ENCODE data around the gene MYRF. TPM values are rescaled to one million over a fixed set of nuclear protein-coding genes. Genes with fewer than 3 reads are reported as not detected.

Gene MYRF
- total and polyA plus RNA-seq, 2 of the 4 experiments (the other 2 are of a cell fraction): 1.6 to 10.7 TPM

- Histone ChIP-seq H3K4ac (ENCODE audit: low read depth, low read length) (no peak overlapping the region), H2BK120ac (ENCODE audit: low read depth, low read length) (no peak overlapping the region), H4K91ac (ENCODE audit: insufficient read depth, low read depth, low read length) (no peak overlapping the region), H3K27ac (ENCODE audit: insufficient read depth, low read length) (no peak overlapping the region), H3K79me1 (ENCODE audit: low read depth in 1 of 2, low read length in 2 of 2) (peaks cover 4 to 14% of the 10 kb centered on the region in 2 experiments; a peak in 2 of 4 replicates), H2BK15ac (ENCODE audit: low read depth, low read length) (no peak overlapping the region), H2AFZ (replicated peaks; ENCODE audit: low read length, poor library complexity) (no peak overlapping the region), H3K56ac (ENCODE audit: extremely low read depth, insufficient read depth, low read length) (no peak overlapping the region), H4K20me1 (ENCODE audit: insufficient read depth, low read length) (no peaks in the 10 kb centered on the region), H3K18ac (ENCODE audit: low read depth, low read length) (no peak overlapping the region), H3K27me3 (ENCODE audit: control insufficient read depth, insufficient read depth, low read length) (peaks cover 26% of the 10 kb centered on the region; the same call in 1 of the 2 replicates), H3K4me1 (ENCODE audit: control insufficient read depth, insufficient read depth, low read length) (peaks cover 12% of the 10 kb centered on the region), H2AK5ac (ENCODE audit: low read depth, low read length) (no peak overlapping the region), H3K4me2 (ENCODE audit: low read depth, low read length) (no peak overlapping the region), H3K9me3 (ENCODE audit: control insufficient read depth, insufficient read depth, low read length) (no peaks in the 10 kb centered on the region), H3K9ac (ENCODE audit: low read depth, low read length) (no peak overlapping the region), H4K5ac (ENCODE audit: low read depth, low read length) (no peak overlapping the region), H2BK20ac (ENCODE audit: low read depth, low read length) (no peak overlapping the region), H3K36me3 (ENCODE audit: control insufficient read depth, insufficient read depth, low read length) (no peaks in the 10 kb centered on the region), H2AK9ac (replicated peaks; ENCODE audit: low read depth, low read length, poor library complexity) (no peak overlapping the region), H3K14ac (replicated peaks; ENCODE audit: low read depth, low read length) (no peak overlapping the region), H3K23ac (ENCODE audit: low read depth, low read length) (no peak overlapping the region; the same call in 1 of the 2 replicates), H4K8ac (ENCODE audit: low read depth in 2 of 2, low read length in 2 of 2) (no peak overlapping the region), H2BK5ac (ENCODE audit: low read depth, low read length, poor library complexity, severe bottlenecking) (no peak overlapping the region), H3K4me3 (ENCODE audit: insufficient read depth, low read depth, low read length) (no peak overlapping the region), H3K9me1 (ENCODE audit: insufficient read depth, low read length) (peaks cover 9% of the 10 kb centered on the region)
- ChIA-PET CTCF (no interaction called here), POLR2A (ENCODE audit: unreplicated experiment) (no interaction called here)
- in situ Hi-C loops (cut with MboI; ENCODE audit: low sequenced_read_pairs): no loop called here
- no TSS peak for BruUV-seq (replicated peaks)
- DNase-seq (no peak), ATAC-seq (ENCODE audit: low read depth) (no peak)
- WGBS, 2 experiments (ENCODE audit: extremely low coverage in 2 of 2, insufficient read length in 1 of 2): no CpG with 5 or more reads among the region's 6 CpGs
- dilution Hi-C loops (cut with HindIII; ENCODE audit: low sequenced_read_pairs, unreplicated experiment): no loop called here
- TF ChIP-seq CTCF (conservative IDR thresholded peaks at IDR 0.05; ENCODE audit: low read depth, low read length) (no peak), RAD21 (IDR thresholded peaks at IDR 0.05; ENCODE audit: low read length) (no peak), USF2 (IDR thresholded peaks at IDR 0.05; ENCODE audit: low read depth, low read length) (no peak), SMC3 (IDR thresholded peaks at IDR 0.05; ENCODE audit: low read depth, low read length) (no peak), MXI1 (IDR thresholded peaks at IDR 0.05; ENCODE audit: borderline replicate concordance, low read depth, low read length) (no peak), MAZ (IDR thresholded peaks at IDR 0.05; ENCODE audit: borderline replicate concordance, low read depth, low read length) (no peak), MAFK (IDR thresholded peaks at IDR 0.05; ENCODE audit: low read depth, low read length) (no peak), RCOR1 (IDR thresholded peaks at IDR 0.05; ENCODE audit: insufficient replicate concordance, low read length) (no peak), FOS (IDR thresholded peaks at IDR 0.05; ENCODE audit: low read depth, low read length) (no peak), CEBPB (IDR thresholded peaks at IDR 0.05; ENCODE audit: low read depth, low read length) (no peak), POLR2A (IDR thresholded peaks at IDR 0.05; ENCODE audit: low read depth, low read length) (no peak), NFE2L2 (IDR thresholded peaks at IDR 0.05; ENCODE audit: low read depth, low read length) (no peak), CHD1 (IDR thresholded peaks at IDR 0.05; ENCODE audit: low read depth, low read length) (no peak)
- TF ChIP-seq, protein P1, sequence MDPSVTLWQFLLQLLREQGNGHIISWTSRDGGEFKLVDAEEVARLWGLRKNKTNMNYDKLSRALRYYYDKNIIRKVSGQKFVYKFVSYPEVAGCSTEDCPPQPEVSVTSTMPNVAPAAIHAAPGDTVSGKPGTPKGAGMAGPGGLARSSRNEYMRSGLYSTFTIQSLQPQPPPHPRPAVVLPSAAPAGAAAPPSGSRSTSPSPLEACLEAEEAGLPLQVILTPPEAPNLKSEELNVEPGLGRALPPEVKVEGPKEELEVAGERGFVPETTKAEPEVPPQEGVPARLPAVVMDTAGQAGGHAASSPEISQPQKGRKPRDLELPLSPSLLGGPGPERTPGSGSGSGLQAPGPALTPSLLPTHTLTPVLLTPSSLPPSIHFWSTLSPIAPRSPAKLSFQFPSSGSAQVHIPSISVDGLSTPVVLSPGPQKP (IDR thresholded peaks at IDR 0.05; ENCODE audit: borderline replicate concordance, low read depth, low read length): no peak
- intact Hi-C loops (cut with micrococcal nuclease): no loop called here
Measured at GRCh38 chr11:61714316-61714715, 38.1 kb upstream of the MYRF start.
